ENCODE measurements around the gene CBARP. TPM values are rescaled to one million over a fixed set of nuclear protein-coding genes. Genes with fewer than 3 reads are reported as not detected.

CBARP gene
- total and polyA plus RNA-seq, 2 donors (not counting 3 experiments of a cell fraction or from before 2014, with no cell fraction given): 3.5 to 9.2 TPM

- Histone ChIP-seq H3K9me1 (replicated peaks; ENCODE audit: control insufficient read depth, extremely low read depth, insufficient read depth, low read length) (no peaks in the 10 kb centered on the region), H4K20me1 (replicated peaks; ENCODE audit: control insufficient read depth, extremely low read depth, insufficient read depth, low read length) (no peaks in the 10 kb centered on the region), H3K4me1 (ENCODE audit: control insufficient read depth, extremely low read depth, insufficient read depth, low read length) (peaks cover 12% of the 10 kb centered on the region), H3K9me3 (replicated peaks; ENCODE audit: control insufficient read depth, insufficient read depth, low read length) (no peaks in the 10 kb centered on the region), H2AFZ (ENCODE audit: low read depth, low read length) (no peak overlapping the region), H3K27me3 (ENCODE audit: control insufficient read depth in 2 of 2, insufficient read depth in 2 of 2, low read length in 2 of 2) (no peaks in the 10 kb centered on the region), H3K27ac (ENCODE audit: insufficient read depth, low read depth, low read length) (no peak overlapping the region), H3K4me3 (replicated peaks in 1 of 3; ENCODE audit: insufficient read depth in 1 of 3, low read depth in 1 of 3, low read length in 3 of 3) (no peak overlapping the region), H3K9ac (replicated peaks; ENCODE audit: extremely low read depth, insufficient read depth, low read length) (no peak overlapping the region), H3K36me3 (ENCODE audit: control insufficient read depth in 2 of 2, extremely low read depth in 1 of 2, insufficient read depth in 2 of 2, low read length in 2 of 2) (no peaks in the 10 kb centered on the region), H3K4me2 (ENCODE audit: insufficient read depth, low read length) (peak overlapping the region; percentile 64), H3K79me2 (ENCODE audit: control insufficient read depth, insufficient read depth, low read length) (peaks cover 15% of the 10 kb centered on the region)
- TF ChIP-seq POLR2A (IDR thresholded peaks at IDR 0.05; ENCODE audit: low read depth, low read length): no peak
- no peak for TF ChIP-seq POLR2AphosphoS5 (IDR thresholded peaks at IDR 0.05; ENCODE audit: insufficient read depth, low read depth, low read length)
- no peak for TF ChIP-seq MYC (IDR thresholded peaks at IDR 0.05; ENCODE audit: low read depth, low read length)
- no peak for TF ChIP-seq MAX (IDR thresholded peaks at IDR 0.05; ENCODE audit: insufficient read depth, insufficient read length)
- no peak for TF ChIP-seq FOS (IDR thresholded peaks at IDR 0.05; ENCODE audit: borderline replicate concordance, insufficient read depth, low read length)
- no peak for TF ChIP-seq JUN (IDR thresholded peaks at IDR 0.05; ENCODE audit: borderline replicate concordance, insufficient read depth, insufficient read length, low read depth)
- TF ChIP-seq EZH2 (IDR thresholded peaks at IDR 0.05; ENCODE audit: borderline replicate concordance, low read depth, low read length, severe bottlenecking): no peak
- TF ChIP-seq CTCF (IDR thresholded peaks at IDR 0.05; ENCODE audit: extremely low read depth in 1 of 2, insufficient read depth in 1 of 2, low read depth in 1 of 2, low read length in 2 of 2): no peak
- no peak for TF ChIP-seq GATA2 (IDR thresholded peaks at IDR 0.05; ENCODE audit: insufficient read depth, insufficient read length, low read depth, low read length)
- no TSS peak for BruUV-seq (replicated peaks)
- DNase-seq (ENCODE audit: low read depth, low spot score): no peak
- POLR2A ChIA-PET: interaction anchor here (1.0 to 1.7 kb wide), 2 partner anchors 26 to 28 kb away, joined by 3 to 12 read pairs; partner anchors contain the start of gene CIRBP
- dilution Hi-C loops (cut with MboI; ENCODE audit: extremely low pct_ligation_motif_present, low sequenced_read_pairs): no loop called here
- intact Hi-C loops (cut with micrococcal nuclease): loop anchor here (1.0 to 10.0 kb wide), 6 partner anchors 20 to 446 kb away; partner anchors contain the start of genes GPX4 and PTBP1
- peak; percentile 77 for FAIRE-seq
- CTCF ChIA-PET: interaction anchor here (0.6 to 7.3 kb wide), 5 partner anchors 20 to 127 kb away, joined by 4 to 1001 read pairs (median 4); partner anchors contain the start of gene CIRBP
Measured at GRCh38 chr19:1240925-1241324, 3.1 kb upstream of the CBARP start.
